Uterus (tissue), 4 donors: ENCODE results near the gene RB1. TPM values are rescaled to one million over a fixed set of nuclear protein-coding genes. Genes with fewer than 3 reads are reported as not detected.
"Not testable (repeated sequence)": the region's sequence is repeated elsewhere in the genome, so short reads cannot be mapped to it uniquely, and the experiment has no call there.

Source experiments
- DNase-seq, 2 donors: peaks; one replicate each; pipeline ENCODE4 v3.0.0-alpha.2; 2019 to 2020
- H3K27ac ChIP-seq, 2 donors: fragments of 200-600 bp; sonication (generic); 1 replicate in 1 of 2; 2 replicates in 1 of 2; pipeline ENCODE4 v1.5.1; 2016 to 2018
- H3K27me3 ChIP-seq, 2 donors: fragments of 200-600 bp; sonication (generic); one replicate each; pipeline ENCODE4 v1.5.1; 2018 to 2019; ENCODE audit warnings: control low read depth in 1 of 2
- H3K36me3 ChIP-seq, 2 donors: fragments of 200-600 bp; sonication (generic); one replicate each; pipeline ENCODE4 v1.5.1; 2019; ENCODE audit warnings: control low read depth in 1 of 2
- H3K4me1 ChIP-seq, 2 donors: fragments of 200-600 bp; sonication (generic); one replicate each; pipeline ENCODE4 v1.5.1; 2018 to 2019; ENCODE audit warnings: control low read depth in 1 of 2
- H3K4me3 ChIP-seq, 2 donors: fragments of 200-600 bp; sonication (generic); 1 replicate in 1 of 2; 2 replicates in 1 of 2; pipeline ENCODE4 v1.5.1; 2018 to 2019; ENCODE audit warnings: mild to moderate bottlenecking in 1 of 2
- H3K9me3 ChIP-seq, 2 donors: fragments of 200-600 bp; sonication (generic); one replicate each; pipeline ENCODE4 v1.5.1; 2019; ENCODE audit warnings: control low read depth in 1 of 2
- POLR2A ChIP-seq, 2 donors: fragments of 450-650 bp; IDR thresholded peaks; one replicate each; pipeline ENCODE4 v1.6.1; 2016; ENCODE audit warnings: antibody characterized with exemption in 2 of 2, mild to moderate bottlenecking in 1 of 2, moderate library complexity in 1 of 2
- intact Hi-C: fragments of 100-400 bp; cut with DNase I; formaldehyde crosslinking; loops from one replicate; pipeline ENCODE4 v1.15.1; 2023; ENCODE audit warnings: low total_unique reads
- total RNA-seq, 4 donors: library from RNA; depleted of rRNA in 3 of 4; stranded (reverse); fragments of >200 nt in 3 of 4; gene quantifications; one replicate each; pipeline versions ENCODE4 v1.1.0 to v1.2.4, GENCODE V29; 2014 to 2023
- TF ChIP-seq, protein P1 (sequence below), 4 experiments: fragments of 200-600 bp in 2 of 4; fragments of 450-650 bp in 2 of 4; sonication (generic) in 2 of 4; IDR thresholded peaks; one replicate each; pipeline ENCODE4 v1.5.1; 2016 to 2019; ENCODE audit warnings: antibody characterized with exemption in 4 of 4, mild to moderate bottlenecking in 2 of 4, moderate library complexity in 1 of 4
- donor health status: DM: yes; HTN: yes; CAD: no.

The RB1 gene
- total RNA-seq, 4 donors from 2014 or later: 27.4 to 58.1 (median 33.9) TPM

DNA sequence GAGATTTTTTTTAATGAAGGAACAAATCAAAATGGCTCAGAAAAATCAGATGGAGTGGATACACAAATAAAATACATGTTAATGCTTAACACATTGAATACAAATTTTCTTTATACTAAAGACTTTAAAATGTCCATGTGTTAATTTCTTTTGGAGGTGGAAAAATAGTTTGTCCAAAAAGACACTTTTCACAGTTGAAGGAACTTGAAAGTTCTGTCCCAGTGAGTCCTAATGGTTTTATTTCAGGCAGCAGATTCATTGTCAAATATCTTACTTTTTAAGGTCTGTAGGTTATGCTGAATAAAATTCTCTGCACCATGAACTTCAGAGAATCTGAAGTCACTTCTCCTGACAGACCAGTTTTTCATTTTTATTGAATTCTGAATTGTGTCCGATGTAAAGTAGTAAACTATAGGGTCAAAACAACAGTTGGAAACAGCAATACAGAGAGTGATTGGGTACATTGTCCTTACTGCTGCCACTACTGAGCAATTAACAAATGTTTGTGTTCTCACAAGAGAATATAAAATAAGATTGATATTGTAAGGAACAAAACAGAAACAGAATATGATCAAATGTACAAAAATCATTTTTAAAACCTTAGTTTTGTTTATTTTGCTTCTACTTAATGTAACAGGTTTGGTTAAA is 107.7 kb downstream of the RB1 start:
- intact Hi-C loops: no loop called here
- TF ChIP-seq POLR2A (IDR thresholded peaks at IDR 0.05): no peak
- H3K27ac ChIP-seq: peak overlapping the region; percentile 77 to 94
- no peaks in the 10 kb centered on the region for H3K27me3 ChIP-seq
- H3K36me3 ChIP-seq: no peaks in the 10 kb centered on the region
- peaks cover 0 to 4% of the 10 kb centered on the region in 2 donors for H3K4me1 ChIP-seq
- H3K4me3 ChIP-seq: peak overlapping the region; percentile 49 to 60
- no peaks in the 10 kb centered on the region for H3K9me3 ChIP-seq
- no peak for DNase-seq

DNA sequence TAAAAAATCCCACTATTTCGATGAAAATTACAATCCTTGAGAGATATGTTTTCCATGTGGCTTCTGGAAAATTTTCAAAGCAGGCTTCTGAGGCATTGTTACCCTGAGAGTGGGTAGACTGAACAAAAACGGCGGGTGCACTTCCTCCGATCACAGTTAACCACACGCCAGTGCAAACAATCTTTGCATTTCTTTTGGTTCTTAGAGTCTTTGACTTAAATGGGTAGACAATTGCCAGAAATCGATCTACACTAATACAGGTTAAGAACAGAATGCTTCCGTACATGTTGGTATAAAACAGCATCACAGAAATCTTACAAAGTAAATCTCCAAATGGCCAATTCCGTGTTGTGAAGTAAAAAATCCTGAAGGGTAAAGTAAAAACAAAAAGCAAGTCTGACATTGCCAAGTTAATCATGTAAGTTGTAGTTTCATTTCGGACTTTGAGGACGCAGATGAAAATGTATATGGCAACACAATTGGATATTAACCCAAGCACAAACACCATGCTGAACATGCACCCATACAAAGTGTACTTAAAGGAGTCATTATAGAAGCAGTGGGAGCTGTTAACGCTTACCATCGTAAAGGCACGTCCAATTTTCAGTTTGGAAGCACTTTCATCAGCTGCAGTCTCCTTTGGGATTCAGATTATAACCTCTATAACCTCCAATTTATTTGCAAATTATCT is 108.4 kb downstream of the RB1 start:
- Histone ChIP-seq H3K4me3 (peak overlapping the region; percentile 49 to 60), H3K9me3 (no peaks in the 10 kb centered on the region), H3K27me3 (no peaks in the 10 kb centered on the region), H3K4me1 (peaks cover 0 to 4% of the 10 kb centered on the region in 2 donors), H3K27ac (peak overlapping the region; percentile 77 to 94), H3K36me3 (no peaks in the 10 kb centered on the region)
- intact Hi-C loops: no loop called here
- no peak for DNase-seq
- TF ChIP-seq, protein P1, sequence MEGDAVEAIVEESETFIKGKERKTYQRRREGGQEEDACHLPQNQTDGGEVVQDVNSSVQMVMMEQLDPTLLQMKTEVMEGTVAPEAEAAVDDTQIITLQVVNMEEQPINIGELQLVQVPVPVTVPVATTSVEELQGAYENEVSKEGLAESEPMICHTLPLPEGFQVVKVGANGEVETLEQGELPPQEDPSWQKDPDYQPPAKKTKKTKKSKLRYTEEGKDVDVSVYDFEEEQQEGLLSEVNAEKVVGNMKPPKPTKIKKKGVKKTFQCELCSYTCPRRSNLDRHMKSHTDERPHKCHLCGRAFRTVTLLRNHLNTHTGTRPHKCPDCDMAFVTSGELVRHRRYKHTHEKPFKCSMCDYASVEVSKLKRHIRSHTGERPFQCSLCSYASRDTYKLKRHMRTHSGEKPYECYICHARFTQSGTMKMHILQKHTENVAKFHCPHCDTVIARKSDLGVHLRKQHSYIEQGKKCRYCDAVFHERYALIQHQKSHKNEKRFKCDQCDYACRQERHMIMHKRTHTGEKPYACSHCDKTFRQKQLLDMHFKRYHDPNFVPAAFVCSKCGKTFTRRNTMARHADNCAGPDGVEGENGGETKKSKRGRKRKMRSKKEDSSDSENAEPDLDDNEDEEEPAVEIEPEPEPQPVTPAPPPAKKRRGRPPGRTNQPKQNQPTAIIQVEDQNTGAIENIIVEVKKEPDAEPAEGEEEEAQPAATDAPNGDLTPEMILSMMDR (IDR thresholded peaks at IDR 0.05): no peak
- no peak for TF ChIP-seq POLR2A (IDR thresholded peaks at IDR 0.05)

DNA sequence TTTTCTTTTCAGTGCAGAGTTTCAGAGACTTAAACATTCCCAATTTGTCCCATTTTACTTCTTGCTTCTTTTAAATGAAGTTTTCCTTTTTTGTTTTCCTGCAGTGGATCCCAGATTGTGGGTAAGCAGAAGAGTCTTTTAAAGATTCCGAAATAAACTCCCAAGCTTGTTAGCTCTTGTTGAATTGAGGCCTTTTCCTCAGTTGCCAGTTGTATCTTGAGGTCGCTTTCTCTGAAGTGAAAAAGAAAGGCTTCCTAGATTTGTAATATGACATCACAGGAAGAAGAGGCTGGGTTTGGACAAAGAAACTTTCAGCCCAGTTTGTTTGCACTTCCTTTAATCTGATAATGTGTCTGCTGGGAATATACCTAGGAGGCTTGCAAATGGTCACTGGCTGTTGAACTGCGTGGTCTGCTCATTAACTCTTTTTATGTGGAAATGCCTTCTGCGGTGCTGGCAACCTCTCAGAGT is 109.4 kb downstream of the RB1 start, which contains the start of gene LPAR6:
TSS of gene LPAR6 (minus strand) at position 233 of the 471 bp plus-strand sequence. CDS start 690 bp downstream, outside the sequence.
- intact Hi-C loops: no loop called here
- TF ChIP-seq, protein P1 (IDR thresholded peaks at IDR 0.05): no peak
- TF ChIP-seq POLR2A (IDR thresholded peaks at IDR 0.05): peak; percentile 64 to 95
- H3K4me3 ChIP-seq: peak within 1 kb of the TSS; percentile 49 to 60
- H3K27me3 ChIP-seq: no peaks in the 10 kb centered on the region
- no peaks in the 10 kb centered on the region for H3K9me3 ChIP-seq
- peak within 1 kb of the TSS; percentile 77 to 94 for H3K27ac ChIP-seq
- DNase-seq: peak in 1 of 2 donors; percentile 37
- H3K36me3 ChIP-seq: no peaks in the 10 kb centered on the region
- H3K4me1 ChIP-seq: peaks cover 0 to 4% of the 10 kb centered on the region in 2 donors

DNA sequence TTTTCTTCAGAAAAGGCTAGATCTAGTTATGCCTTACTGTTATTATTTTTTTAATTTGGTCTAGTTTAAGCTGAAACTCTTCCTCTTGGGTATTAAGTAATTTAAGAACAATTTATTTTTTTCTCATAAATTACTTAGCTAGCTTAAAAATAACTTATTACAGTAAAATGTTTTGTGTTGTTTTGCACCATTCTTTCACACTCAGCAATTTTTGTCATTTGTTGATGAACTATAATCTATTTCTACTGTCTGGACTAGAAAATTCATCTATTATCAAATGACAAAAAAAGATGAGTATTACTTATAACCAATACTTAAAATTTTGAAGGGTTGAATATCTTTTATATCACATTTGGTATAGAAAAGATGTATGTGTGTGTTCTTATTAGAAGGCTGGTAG is 111.0 kb downstream of the RB1 start:
- Histone ChIP-seq H3K27me3 (no peaks in the 10 kb centered on the region), H3K27ac (no peak overlapping the region), H3K4me1 (peaks cover 0 to 4% of the 10 kb centered on the region in 2 donors), H3K9me3 (no peaks in the 10 kb centered on the region), H3K4me3 (no peak overlapping the region), H3K36me3 (no peaks in the 10 kb centered on the region)
- intact Hi-C loops: no loop called here
- no peak for TF ChIP-seq POLR2A (IDR thresholded peaks at IDR 0.05)
- TF ChIP-seq, protein P1 (IDR thresholded peaks at IDR 0.05): no peak
- DNase-seq: no peak

DNA sequence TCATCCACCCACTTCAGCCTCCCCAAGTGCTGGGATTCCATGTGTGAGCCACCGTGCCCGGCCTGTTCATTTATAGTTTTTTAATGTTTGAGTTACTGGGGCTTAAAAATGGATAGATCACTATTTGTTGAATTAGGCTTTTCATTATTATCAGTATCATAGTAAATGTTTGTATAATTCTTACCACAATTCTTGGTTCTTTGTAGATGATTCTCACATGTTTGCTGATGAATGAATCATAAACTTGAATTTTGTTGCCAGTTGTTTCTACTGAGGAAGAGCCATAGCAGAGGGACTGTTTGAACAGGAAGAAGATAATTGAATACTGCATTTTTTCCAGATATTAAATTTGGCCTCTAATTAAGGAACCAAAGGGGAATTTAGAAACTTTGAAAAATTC is 112.0 kb downstream of the RB1 start:
- no peak for TF ChIP-seq POLR2A (IDR thresholded peaks at IDR 0.05)
- Histone ChIP-seq H3K27me3 (no peaks in the 10 kb centered on the region), H3K27ac (no peak overlapping the region), H3K36me3 (no peaks in the 10 kb centered on the region), H3K4me3 (no peak overlapping the region), H3K4me1 (peaks cover 0 to 4% of the 10 kb centered on the region in 2 donors), H3K9me3 (no peaks in the 10 kb centered on the region)
- DNase-seq: no peak
- intact Hi-C loops: no loop called here

DNA sequence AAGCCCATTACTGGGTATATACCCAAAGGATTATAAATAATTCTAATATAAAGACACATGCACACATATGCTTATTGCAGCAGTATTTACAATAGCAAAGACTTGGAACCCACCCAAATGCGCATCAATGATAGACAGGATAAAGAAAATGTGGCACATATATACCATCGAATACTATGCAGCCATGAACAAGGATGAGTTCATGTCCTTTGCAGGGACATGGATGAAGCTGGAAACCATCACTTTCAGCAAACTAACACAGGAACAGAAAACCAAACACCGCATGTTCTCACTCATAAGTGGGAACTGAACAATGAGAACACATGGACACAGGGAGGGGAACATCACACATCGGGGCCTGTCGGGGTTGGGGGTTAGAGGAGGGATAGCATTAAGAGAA is 118.5 kb downstream of the RB1 start:
- H3K27me3 ChIP-seq, H3K4me3 ChIP-seq, H3K4me1 ChIP-seq, intact Hi-C loops, H3K27ac ChIP-seq, H3K9me3 ChIP-seq, H3K36me3 ChIP-seq, DNase-seq: not testable (repeated sequence)
